ENCODE results near the gene ANXA2. TPM values are rescaled to one million over a fixed set of nuclear protein-coding genes. Genes with fewer than 3 reads are reported as not detected.

Gene ANXA2
- 100 to 1,000 TPM; 214 to 388 TPM for total RNA-seq

GRCh38 chr15:60397772-60398445, at the start of gene ANXA2:
TSS of gene ANXA2 (minus strand) at chr15:60397986. CDS start at chr15:60386075, 11,911 bp downstream.
- TF ChIP-seq, protein P1, sequence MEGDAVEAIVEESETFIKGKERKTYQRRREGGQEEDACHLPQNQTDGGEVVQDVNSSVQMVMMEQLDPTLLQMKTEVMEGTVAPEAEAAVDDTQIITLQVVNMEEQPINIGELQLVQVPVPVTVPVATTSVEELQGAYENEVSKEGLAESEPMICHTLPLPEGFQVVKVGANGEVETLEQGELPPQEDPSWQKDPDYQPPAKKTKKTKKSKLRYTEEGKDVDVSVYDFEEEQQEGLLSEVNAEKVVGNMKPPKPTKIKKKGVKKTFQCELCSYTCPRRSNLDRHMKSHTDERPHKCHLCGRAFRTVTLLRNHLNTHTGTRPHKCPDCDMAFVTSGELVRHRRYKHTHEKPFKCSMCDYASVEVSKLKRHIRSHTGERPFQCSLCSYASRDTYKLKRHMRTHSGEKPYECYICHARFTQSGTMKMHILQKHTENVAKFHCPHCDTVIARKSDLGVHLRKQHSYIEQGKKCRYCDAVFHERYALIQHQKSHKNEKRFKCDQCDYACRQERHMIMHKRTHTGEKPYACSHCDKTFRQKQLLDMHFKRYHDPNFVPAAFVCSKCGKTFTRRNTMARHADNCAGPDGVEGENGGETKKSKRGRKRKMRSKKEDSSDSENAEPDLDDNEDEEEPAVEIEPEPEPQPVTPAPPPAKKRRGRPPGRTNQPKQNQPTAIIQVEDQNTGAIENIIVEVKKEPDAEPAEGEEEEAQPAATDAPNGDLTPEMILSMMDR (IDR thresholded peaks at IDR 0.05) = no peak
- Histone ChIP-seq H3K4me1 (peaks cover 0 to 50% of the 10 kb centered on the region in 2 donors), H3K36me3 (no peaks in the 10 kb centered on the region), H3K27ac (peak within 1 kb of the TSS; percentile 96 to 97), H3K9me3 (no peaks in the 10 kb centered on the region), H3K27me3 (no peaks in the 10 kb centered on the region), H3K4me3 (peak within 1 kb of the TSS; percentile 86 to 98)
- DNase-seq (ENCODE audit: low spot score) = peak; percentile 88

DNA sequence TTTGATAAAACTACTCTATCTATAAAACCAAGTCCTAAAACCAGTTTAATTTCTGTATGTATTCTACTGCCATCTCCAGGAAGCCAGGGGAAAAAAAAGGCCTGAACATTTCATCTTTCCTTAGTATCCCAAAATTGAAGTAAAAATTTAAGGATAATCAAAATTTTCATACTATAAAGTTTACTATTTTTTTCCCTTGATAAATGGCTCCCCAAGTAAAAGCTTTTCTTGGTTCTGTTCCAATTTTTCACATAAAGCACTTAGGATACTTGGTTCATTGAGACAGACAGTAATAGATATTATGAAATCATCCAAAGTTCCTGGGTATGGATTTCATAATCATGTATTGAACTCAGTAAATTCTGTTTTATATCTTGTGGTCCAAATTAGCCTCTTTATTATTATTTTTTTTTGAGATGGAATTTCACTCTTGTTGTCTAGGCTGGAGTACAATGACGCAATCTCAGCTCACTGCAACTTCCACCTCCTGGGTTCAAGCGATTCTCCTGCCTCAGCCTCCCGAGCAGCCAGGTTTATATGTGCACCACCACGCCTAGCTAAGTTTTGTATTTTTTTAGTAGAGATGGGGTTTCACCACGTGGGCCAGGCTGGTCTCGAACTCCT, 46.6 kb upstream of the ANXA2 start:
- Histone ChIP-seq H3K36me3 (peaks cover 21% of the 10 kb centered on the region), H3K4me3 (no peak overlapping the region), H3K27ac (no peak overlapping the region), H3K4me1 (no peaks in the 10 kb centered on the region), H3K9me3 (no peaks in the 10 kb centered on the region), H3K27me3 (no peaks in the 10 kb centered on the region)
- DNase-seq (ENCODE audit: low spot score) = no peak
- TF ChIP-seq, protein P1 (IDR thresholded peaks at IDR 0.05) = peak; percentile 39 to 76

- TF ChIP-seq, protein P1 (IDR thresholded peaks at IDR 0.05) = no peak
- DNase-seq (ENCODE audit: low spot score) = no peak
- no peak overlapping the region for H3K27ac ChIP-seq
- no peaks in the 10 kb centered on the region for H3K27me3 ChIP-seq
- H3K4me3 ChIP-seq = no peak overlapping the region
- no peaks in the 10 kb centered on the region for H3K9me3 ChIP-seq
- no peaks in the 10 kb centered on the region for H3K4me1 ChIP-seq
- peaks cover 14% of the 10 kb centered on the region for H3K36me3 ChIP-seq
Observed at GRCh38 chr15:60442763-60443162, 45.0 kb upstream of the ANXA2 start.

GRCh38 chr15:60442031-60442650, 44.4 kb upstream of the ANXA2 start:
- TF ChIP-seq, protein P1 (IDR thresholded peaks at IDR 0.05) = no peak
- Histone ChIP-seq H3K36me3 (peaks cover 14% of the 10 kb centered on the region), H3K27me3 (no peaks in the 10 kb centered on the region), H3K27ac (no peak overlapping the region), H3K4me3 (no peak overlapping the region), H3K4me1 (no peaks in the 10 kb centered on the region), H3K9me3 (no peaks in the 10 kb centered on the region)
- no peak for DNase-seq (ENCODE audit: low spot score)

- Histone ChIP-seq H3K36me3 (peaks cover 14% of the 10 kb centered on the region), H3K4me1 (no peaks in the 10 kb centered on the region), H3K9me3 (no peaks in the 10 kb centered on the region), H3K4me3 (no peak overlapping the region), H3K27me3 (no peaks in the 10 kb centered on the region), H3K27ac (no peak overlapping the region)
- TF ChIP-seq, protein P1 (IDR thresholded peaks at IDR 0.05) = no peak
- no peak for DNase-seq (ENCODE audit: low spot score)
Observed at GRCh38 chr15:60441331-60441730, 43.5 kb upstream of the ANXA2 start.
